ENCODE measurements around the gene PSEN1.

The PSEN1 gene

DNA sequence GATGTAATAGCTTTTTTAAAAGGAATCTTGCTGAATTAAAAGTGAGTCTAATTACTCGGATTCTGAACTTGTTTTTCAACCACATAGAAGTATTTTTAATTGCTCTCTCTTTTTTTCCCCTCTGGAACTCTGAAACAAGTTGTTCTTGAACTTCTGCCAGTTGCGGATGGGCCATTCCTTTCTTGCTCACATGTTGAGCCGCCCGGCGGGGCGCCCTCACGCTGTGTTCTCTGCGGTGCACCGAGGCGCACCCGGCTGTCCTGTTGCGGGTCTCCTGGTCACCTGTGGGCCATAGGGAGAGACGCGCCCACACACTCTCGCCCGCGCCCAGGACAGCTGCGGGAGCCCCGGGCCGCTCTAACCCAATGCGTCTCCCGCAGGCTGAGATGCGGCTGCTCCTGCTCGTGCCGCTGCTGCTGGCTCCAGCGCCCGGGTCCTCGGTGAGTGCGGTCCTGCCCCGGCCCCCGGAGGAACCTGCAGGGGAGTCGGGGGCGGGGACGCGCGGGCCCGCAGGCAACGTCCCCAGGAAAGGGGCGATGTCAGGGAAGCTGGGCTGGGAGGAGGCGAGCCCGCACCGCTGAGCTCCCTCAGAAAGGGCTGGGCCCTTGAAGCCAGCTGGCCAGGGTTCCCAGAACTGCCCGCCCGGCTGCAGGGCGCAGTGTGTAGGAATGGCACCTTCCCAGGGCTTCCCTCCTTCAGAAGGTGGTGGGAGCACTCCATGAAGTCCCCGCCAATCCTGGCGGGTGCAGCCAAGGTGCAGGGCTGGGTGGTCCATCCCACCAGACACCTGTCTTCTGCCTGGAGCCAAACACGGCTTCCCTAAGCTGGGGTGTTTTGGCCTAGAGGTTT, 103.3 kb downstream of the PSEN1 start:
- DNase-seq (ENCODE audit: low read depth in 2 of 2) = no peak

GRCh38 chr14:73240816-73241480, 104.6 kb downstream of the PSEN1 start:
- DNase-seq (ENCODE audit: low read depth in 2 of 2) = no peak

- no peak for DNase-seq (ENCODE audit: low read depth in 2 of 2)
These were observed 105.3 kb downstream of the PSEN1 start for GRCh38 chr14:73241481-73242165.

GRCh38 chr14:73242357-73242901, 106.1 kb downstream of the PSEN1 start:
- DNase-seq (ENCODE audit: low read depth in 2 of 2) = no peak

GRCh38 chr14:73243341-73243740, 107.0 kb downstream of the PSEN1 start:
- DNase-seq (ENCODE audit: low read depth in 2 of 2) = no peak

DNA sequence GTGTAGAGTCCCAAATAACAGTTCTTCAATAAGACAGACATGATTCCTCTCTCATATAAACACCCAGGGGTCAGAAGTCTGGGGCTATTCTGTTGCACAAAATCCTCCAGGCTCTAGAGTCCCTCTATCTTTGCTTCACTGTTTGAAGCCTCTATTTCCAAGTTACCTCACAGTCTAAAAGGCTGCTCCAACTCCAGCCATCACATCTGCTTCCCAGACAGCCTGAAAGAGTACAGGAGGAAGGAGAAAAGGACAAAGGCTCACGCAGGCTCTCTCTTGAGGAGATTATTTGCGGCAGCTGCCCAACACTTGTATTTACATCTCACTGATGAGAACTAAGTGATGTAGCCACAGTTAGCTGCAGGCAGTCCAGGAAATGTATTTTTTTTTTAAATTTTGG, 107.4 kb downstream of the PSEN1 start:
- DNase-seq (ENCODE audit: low read depth in 2 of 2) = no peak

DNA sequence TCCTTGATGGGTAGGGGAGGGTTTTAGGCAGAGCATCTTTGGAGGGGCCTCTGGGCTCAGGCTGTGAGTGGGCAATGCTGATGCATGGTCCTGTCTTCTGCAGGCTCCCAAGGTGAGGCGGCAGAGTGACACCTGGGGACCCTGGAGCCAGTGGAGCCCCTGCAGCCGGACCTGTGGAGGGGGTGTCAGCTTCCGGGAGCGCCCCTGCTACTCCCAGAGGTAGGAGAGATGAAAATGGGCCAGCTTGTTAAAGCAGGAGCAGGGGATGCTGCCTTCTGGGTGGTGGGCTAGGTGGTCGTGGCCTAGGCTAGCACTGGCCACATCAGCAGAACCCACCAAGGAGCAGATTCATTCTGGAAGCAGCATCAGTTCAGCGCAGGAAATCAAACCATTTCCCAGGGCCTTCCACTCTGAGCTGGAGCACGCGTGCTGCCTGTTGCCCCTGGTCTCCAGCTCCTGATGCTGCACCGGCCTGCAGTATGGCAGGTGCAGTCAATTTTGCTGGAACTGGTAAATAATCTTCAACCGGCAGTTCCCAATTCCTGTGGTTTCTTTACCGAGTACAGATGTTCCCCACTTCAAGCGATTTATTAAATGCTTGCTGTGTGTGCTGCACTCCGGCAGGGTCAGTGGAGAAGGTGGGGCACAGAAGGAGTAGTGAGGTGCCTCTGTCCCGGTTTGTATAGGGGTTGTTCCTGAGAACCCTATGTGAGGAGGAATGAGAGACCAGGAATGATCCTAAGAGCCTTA, 108.4 kb downstream of the PSEN1 start:
- no peak for DNase-seq (ENCODE audit: low read depth in 2 of 2)

DNA sequence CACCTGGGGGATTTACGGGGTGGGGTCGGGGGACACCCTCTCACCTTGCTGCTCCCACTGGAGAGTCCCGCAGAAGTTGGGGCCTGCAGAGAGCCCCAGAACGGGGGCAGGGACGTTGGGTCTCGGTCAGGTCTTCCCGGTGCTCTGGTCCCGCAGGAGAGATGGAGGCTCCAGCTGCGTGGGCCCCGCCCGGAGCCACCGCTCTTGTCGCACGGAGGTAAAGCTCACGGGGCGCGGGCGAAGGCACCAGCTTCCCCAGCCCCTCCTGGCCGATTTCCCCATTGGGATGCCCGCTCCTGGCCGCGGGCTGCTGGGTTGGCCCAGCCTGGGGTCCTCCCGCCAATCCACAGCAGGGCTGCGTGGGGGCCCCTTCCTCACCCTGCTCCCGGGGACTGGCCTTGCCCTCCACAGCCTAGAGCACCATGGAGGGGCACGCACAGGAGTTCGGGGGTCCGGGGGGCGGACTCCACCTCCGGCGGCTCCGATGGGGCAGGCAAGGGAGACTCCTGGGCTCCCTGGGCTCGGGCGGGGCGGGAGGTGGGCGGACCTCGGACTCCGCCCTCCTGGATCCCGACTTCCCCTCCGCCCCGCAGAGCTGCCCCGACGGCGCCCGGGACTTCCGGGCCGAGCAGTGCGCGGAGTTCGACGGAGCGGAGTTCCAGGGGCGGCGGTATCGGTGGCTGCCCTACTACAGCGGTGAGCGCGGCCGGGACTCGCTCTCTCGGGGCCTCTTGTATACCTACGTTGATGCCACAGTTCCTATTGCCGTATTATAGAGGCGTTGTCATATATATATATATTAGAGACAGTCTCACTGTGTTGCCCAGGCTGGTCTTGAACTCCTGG, 109.4 kb downstream of the PSEN1 start:
- DNase-seq (ENCODE audit: low read depth in 2 of 2) = no peak

DNA sequence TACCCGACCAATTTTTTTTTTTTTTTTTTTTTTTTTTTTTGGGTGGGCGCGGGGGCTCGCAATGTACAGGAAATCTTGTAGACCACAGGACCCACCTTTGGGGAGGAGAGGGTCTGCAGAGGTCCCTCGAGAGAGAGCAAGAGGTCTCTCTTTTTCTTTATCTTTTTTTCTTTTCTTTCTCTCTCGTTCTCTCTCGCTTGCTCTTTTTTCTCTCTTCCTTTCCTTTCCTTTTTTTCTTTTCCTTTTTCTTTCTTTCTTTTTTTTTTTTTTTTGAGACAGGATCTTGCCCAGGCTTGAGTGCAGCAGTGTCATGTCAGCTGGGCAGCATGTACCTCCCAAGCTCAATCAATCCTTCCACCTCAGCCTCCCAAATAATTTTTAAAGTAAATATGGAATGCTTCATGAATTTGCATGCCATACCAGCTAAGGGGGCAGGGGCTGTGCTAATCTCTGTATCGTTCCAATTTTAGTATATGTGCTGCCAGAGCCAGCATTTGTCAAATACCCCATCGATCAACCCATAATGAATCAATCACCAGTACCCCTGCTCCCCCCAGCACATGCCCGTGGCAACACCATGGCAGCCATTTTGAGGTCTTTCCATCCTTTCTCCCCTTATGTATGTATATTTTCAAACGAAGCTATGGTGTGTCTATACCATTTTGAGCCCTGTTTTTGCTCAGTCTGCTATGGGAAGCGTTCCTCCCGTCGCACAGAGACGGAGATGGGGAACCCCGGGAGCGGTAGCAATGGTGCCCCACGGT, 110.3 kb downstream of the PSEN1 start:
- no peak for DNase-seq (ENCODE audit: low read depth in 2 of 2)

DNA sequence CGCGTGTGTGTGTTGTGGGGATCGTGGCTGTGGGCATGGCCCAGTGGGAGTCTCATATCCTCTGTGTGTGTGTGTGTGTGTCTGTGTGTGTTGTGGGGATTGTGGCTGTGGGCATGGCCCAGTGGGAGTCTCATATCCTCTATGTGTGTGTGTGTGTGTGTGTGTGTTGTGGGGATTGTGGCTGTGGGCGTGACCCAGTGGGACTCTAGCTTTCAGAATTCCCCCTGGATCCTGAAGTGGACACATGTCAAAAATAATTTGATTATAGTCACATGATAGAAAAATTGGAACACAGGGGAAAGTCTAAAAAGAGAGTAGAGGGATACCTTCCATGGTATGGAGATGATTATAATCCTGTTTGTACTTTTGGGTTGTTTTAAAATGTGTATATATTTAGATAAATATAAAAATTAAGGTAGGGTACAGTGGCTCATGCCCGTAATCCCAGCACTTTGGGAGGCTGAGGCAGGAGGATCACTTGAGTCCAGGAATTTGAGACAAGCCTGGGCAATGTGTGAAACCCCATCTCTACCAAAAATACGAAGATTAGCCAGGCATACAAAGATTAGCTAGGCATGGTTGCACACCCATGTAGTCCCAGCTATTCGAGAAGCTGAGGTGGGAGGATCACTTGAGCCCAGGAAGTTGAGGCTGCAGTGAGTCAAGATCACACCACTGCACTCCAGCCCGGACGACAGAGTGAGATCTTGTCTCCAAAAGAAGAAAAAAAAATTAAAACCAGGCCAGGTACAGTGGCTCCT, 112.0 kb downstream of the PSEN1 start:
- no peak for DNase-seq (ENCODE audit: low read depth in 2 of 2)

DNA sequence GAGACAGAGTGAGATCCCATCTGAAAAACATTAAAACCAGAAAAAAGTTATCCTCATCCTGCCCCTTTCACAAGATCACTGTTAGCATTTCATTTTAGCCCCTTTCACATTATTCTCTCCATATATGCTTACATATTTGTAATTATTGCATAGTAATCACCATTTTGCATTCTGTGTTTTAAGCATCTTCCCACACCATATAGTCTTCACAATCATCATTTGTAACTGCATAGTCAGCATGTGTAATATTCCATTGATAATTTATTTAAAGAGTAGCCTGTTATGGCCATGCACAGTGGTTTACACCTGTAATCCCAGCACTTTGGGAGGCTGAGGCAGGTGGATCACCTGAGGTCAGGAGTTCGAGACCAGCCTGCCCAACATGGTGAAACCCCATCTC, 112.8 kb downstream of the PSEN1 start:
- DNase-seq (ENCODE audit: low read depth in 2 of 2) = no peak

GRCh38 chr14:73249564-73250316, 113.4 kb downstream of the PSEN1 start:
- no peak for DNase-seq (ENCODE audit: low read depth in 2 of 2)

- DNase-seq (ENCODE audit: low read depth in 2 of 2) = no peak
These were observed 114.0 kb downstream of the PSEN1 start for GRCh38 chr14:73250317-73250713.

DNA sequence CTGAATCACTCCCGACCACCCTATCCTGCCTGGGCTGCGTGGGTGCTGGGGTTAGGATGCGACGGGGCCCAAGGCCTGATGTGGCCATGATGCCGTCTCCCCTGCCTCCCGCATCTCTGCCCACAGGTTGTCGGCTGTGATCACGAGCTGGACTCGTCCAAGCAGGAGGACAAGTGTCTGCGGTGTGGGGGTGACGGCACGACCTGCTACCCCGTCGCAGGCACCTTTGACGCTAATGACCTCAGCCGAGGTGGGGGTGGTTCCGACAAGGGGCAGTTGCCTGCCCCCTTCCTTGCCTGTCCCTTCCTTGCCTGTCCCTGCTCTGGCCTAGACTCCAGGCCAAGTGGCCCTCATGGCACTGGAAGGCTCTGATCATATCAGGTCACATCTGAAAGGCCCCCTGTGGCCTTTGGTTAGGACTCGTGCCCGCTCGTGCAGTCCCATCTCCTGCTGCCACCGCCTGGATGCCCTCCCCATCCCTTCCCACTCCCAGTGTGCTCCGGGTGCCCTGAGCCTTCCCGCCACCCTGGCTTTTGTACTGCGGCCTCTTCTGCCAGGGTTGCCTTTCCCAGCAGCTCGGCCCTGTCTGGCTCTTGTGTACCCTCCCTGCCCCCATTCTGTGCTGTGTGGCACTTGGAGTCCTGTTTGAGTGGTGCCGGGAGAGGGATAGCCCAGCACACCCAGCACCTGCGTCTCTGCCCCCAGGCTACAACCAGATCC, 114.6 kb downstream of the PSEN1 start:
- DNase-seq (ENCODE audit: low read depth in 2 of 2) = no peak

- DNase-seq (ENCODE audit: low read depth in 2 of 2) = no peak
These were observed 115.4 kb downstream of the PSEN1 start for GRCh38 chr14:73251516-73252215.

- no peak for DNase-seq (ENCODE audit: low read depth in 2 of 2)
These were observed 116.4 kb downstream of the PSEN1 start for GRCh38 chr14:73252491-73253322.

DNA sequence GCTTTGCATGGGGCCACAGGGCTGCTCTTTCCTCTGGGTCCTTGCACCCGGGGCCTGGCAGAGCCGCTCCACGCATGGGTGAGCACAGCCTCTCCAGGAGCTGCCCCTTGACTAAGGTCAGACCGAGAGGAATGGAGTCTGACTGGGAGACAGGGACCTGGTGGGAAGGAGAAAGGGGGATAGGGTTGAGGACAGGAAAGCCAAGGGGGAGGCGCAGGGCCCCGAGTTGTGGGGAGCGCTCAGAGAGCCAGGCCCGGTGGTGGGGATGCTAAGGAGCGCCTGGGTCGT, 117.0 kb downstream of the PSEN1 start:
- no peak for DNase-seq (ENCODE audit: low read depth in 2 of 2)

Data from fibroblast of skin of left biceps (primary cell).